Mucosa of stomach (tissue), 1 donor: ENCODE results near the gene TRIM62.
"Not testable (repeated sequence)": the region's sequence is repeated elsewhere in the genome, so short reads cannot be mapped to it uniquely, and the experiment has no call there.

ENCODE experiments used
- H3K27me3 ChIP-seq: one replicate; pipeline ENCODE4 v1.7.0; 2013; ENCODE audit warnings: mild to moderate bottlenecking, low read length; ENCODE audit not compliant: control insufficient read depth, insufficient read depth
- H3K36me3 ChIP-seq: one replicate; pipeline ENCODE4 v1.7.0; 2013; ENCODE audit warnings: low read length; ENCODE audit not compliant: control insufficient read depth, insufficient read depth
- H3K4me1 ChIP-seq: one replicate; pipeline ENCODE4 v1.7.0; 2013; ENCODE audit warnings: mild to moderate bottlenecking, low read length; ENCODE audit not compliant: control insufficient read depth, insufficient read depth
- H3K4me3 ChIP-seq: one replicate; pipeline ENCODE4 v1.7.0; 2013; ENCODE audit warnings: low read length
- H3K9ac ChIP-seq: one replicate; pipeline ENCODE4 v1.7.0; 2013; ENCODE audit warnings: mild to moderate bottlenecking, low read length, moderate library complexity
- H3K9me3 ChIP-seq: one replicate; pipeline ENCODE4 v1.7.0; 2013; ENCODE audit warnings: mild to moderate bottlenecking, low read length, moderate library complexity; ENCODE audit not compliant: control insufficient read depth
- donor health status: Pancreatic carcinoma.

TRIM62 gene

GRCh38 chr1:33123266-33123665 is 58.6 kb downstream of the TRIM62 start:
- Histone ChIP-seq H3K9ac (no peak overlapping the region), H3K36me3 (no peaks in the 10 kb centered on the region), H3K4me1 (peaks cover 10% of the 10 kb centered on the region)

GRCh38 chr1:33122483-33123178 is 59.2 kb downstream of the TRIM62 start:
- Histone ChIP-seq H3K4me1 (peaks cover 7% of the 10 kb centered on the region), H3K9me3 (no peaks in the 10 kb centered on the region), H3K9ac (no peak overlapping the region), H3K27me3 (no peaks in the 10 kb centered on the region), H3K36me3 (no peaks in the 10 kb centered on the region), H3K4me3 (no peak overlapping the region)

More at GRCh38 chr1:33123266-33123665, 58.6 kb downstream of the TRIM62 start:
- Histone ChIP-seq H3K4me3 (no peak overlapping the region), H3K27me3 (no peaks in the 10 kb centered on the region), H3K9me3 (no peaks in the 10 kb centered on the region)

- no peaks in the 10 kb centered on the region for H3K9me3 ChIP-seq
- H3K36me3 ChIP-seq = no peaks in the 10 kb centered on the region
- H3K4me3 ChIP-seq = no peak overlapping the region
- no peaks in the 10 kb centered on the region for H3K27me3 ChIP-seq
- H3K4me1 ChIP-seq = peaks cover 7% of the 10 kb centered on the region
- no peak overlapping the region for H3K9ac ChIP-seq
Measured at GRCh38 chr1:33121728-33122127, 60.1 kb downstream of the TRIM62 start.

- no peaks in the 10 kb centered on the region for H3K4me1 ChIP-seq
- H3K27me3 ChIP-seq = no peaks in the 10 kb centered on the region
- no peaks in the 10 kb centered on the region for H3K9me3 ChIP-seq
- H3K4me3 ChIP-seq = no peak overlapping the region
- no peak overlapping the region for H3K9ac ChIP-seq
- H3K36me3 ChIP-seq = no peaks in the 10 kb centered on the region
Measured at GRCh38 chr1:33120436-33121231, 61.2 kb downstream of the TRIM62 start.

DNA sequence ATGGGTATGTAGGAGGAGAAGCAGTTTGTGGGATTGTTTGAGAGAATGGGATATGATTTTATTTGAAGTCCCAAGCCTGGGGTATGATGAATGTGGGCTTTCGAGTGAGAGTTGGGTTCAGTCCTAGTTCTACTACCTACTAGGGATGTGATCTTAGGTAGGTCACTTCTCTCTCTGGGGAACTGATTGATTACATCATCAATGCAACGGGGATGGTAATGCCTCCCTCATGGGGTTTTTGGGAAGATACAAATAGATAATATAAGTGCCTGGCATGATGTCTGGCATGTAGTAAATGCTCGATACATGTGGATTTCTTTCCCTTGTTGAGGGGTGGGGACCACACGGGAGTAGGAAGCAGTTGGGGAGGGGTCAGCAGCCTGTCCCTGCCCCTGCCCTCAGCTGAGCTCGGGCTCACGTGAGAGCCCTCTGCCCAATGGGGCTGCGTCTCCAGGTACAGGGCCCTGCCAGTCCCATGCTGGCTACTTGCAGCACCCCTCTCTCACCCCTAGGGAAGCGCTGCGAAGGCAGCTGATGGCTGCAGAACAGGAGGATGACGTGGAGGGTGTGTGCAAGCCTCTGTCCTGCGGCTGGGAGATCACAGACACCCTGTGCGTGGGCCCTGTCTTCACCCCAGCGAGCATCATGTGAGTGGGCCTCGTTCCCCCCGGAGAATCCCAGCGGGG is 62.2 kb downstream of the TRIM62 start:
- Histone ChIP-seq H3K4me3 (no peak overlapping the region), H3K9ac (no peak overlapping the region), H3K36me3 (no peaks in the 10 kb centered on the region), H3K4me1 (no peaks in the 10 kb centered on the region), H3K9me3 (no peaks in the 10 kb centered on the region), H3K27me3 (no peaks in the 10 kb centered on the region)

DNA sequence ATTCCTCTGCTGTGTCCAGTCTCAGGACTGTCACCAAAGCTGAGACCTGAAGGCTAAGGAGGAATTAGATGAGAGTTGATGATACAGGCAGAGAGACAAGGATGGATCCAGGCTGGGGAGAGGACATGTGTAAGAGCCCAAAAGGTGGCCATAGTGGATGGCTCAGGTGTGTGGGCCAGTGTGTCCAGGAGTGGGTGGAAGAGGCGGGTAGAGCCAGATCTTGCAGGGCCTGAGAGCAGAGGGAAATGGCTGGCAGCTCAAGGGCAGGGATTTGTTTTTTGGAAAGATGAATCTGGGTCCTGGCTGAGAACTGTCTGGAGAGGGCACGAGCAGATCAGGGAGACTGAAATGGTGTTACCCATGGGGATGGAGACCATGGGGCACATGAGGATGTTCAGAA is 62.8 kb downstream of the TRIM62 start:
- no peaks in the 10 kb centered on the region for H3K4me1 ChIP-seq
- no peaks in the 10 kb centered on the region for H3K27me3 ChIP-seq
- H3K9ac ChIP-seq = no peak overlapping the region
- no peaks in the 10 kb centered on the region for H3K36me3 ChIP-seq
- H3K4me3 ChIP-seq = no peak overlapping the region
- no peaks in the 10 kb centered on the region for H3K9me3 ChIP-seq

DNA sequence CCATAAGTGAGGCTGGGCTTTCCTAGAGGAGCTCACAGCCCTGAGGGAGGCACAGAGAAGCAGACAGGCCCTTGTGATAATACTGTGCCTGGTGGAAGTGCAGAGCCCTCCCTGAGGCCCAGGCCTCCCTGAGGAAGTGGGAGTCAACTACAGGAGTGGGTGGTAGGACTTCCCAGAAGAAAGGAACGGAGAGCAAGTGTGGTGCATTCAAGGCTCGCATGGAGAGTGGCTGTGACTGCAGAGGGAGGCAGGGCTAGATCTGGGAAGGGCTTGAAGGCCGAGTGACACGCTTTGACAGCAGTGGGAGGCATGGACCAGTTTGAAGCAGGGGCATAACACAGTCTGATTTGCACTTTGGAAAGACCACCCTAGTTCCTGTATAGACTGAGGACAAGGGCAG is 63.6 kb downstream of the TRIM62 start:
- H3K4me3 ChIP-seq = no peak overlapping the region
- H3K9me3 ChIP-seq = no peaks in the 10 kb centered on the region
- no peaks in the 10 kb centered on the region for H3K27me3 ChIP-seq
- no peaks in the 10 kb centered on the region for H3K36me3 ChIP-seq
- H3K4me1 ChIP-seq = no peaks in the 10 kb centered on the region
- no peak overlapping the region for H3K9ac ChIP-seq

DNA sequence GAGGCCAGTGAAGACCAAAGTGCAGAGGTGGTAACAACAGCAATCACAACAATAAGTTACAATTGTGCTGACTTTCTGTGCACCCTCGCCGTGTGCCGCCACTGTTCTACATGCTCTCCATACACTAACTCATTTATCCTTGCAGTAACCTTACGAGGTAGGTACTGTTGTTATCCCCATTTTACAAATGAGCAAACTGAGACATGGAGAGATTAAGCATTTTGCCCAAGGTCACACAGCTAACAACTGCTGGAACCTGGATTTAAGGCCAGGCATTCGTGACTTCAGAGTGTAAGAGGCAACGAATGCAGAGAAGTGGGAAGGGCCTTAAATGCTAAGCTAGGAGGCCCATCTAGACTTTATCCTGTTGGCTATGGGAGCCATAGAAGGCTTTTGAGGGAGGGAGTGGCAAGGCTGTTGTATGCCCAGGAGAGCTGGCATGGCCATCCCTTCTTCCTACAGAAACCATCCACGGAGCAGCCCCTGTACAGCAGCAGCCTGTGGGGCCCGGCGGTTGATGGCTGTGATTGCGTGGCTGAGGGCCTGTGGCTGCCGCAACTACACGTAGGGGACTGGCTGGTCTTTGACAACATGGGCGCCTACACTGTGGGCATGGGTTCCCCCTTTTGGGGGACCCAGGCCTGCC is 64.3 kb downstream of the TRIM62 start:
- Histone ChIP-seq H3K9me3 (no peaks in the 10 kb centered on the region), H3K9ac (no peak overlapping the region), H3K4me3 (no peak overlapping the region), H3K4me1 (no peaks in the 10 kb centered on the region), H3K27me3 (no peaks in the 10 kb centered on the region), H3K36me3 (no peaks in the 10 kb centered on the region)

DNA sequence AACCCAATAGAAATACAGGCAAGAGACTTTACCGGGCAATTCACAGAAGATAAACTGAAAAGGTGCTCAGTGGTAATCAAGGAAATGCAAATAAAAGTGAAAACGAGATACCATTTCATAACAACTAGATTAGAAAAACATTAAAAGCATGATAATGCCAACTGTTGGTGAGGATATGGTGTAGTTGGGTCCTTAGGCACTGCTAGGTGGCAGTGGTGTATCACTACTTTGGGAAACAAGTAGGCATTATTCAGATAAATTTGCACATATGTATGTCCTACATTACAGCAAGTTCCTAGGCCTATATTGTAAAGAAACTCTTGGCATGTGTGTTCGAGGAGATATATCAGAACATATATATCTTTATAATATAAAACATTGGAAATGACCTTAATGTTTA is 69.9 kb downstream of the TRIM62 start:
- Histone ChIP-seq H3K36me3 (no peaks in the 10 kb centered on the region), H3K27me3 (no peaks in the 10 kb centered on the region), H3K4me1 (no peaks in the 10 kb centered on the region), H3K9ac (no peak overlapping the region), H3K9me3 (no peaks in the 10 kb centered on the region), H3K4me3 (no peak overlapping the region)

- H3K36me3 ChIP-seq = no peaks in the 10 kb centered on the region
- no peak overlapping the region for H3K4me3 ChIP-seq
- no peak overlapping the region for H3K9ac ChIP-seq
- no peaks in the 10 kb centered on the region for H3K4me1 ChIP-seq
- H3K27me3 ChIP-seq = no peaks in the 10 kb centered on the region
- H3K9me3 ChIP-seq = no peaks in the 10 kb centered on the region
Measured at GRCh38 chr1:33110477-33110876, 71.4 kb downstream of the TRIM62 start.

- H3K4me3 ChIP-seq, H3K9ac ChIP-seq, H3K4me1 ChIP-seq, H3K36me3 ChIP-seq, H3K9me3 ChIP-seq, H3K27me3 ChIP-seq: not testable (repeated sequence)
Measured at GRCh38 chr1:33100119-33100415, 81.8 kb downstream of the TRIM62 start.
